H9 (cell line): ENCODE data around the gene ATAD2B. TPM values are rescaled to one million over a fixed set of nuclear protein-coding genes. Genes with fewer than 3 reads are reported as not detected.

Source experiments
- DNase-seq: peaks from one replicate; pipeline ENCODE4 v3.0.0-alpha.2; 2017
- H2AFZ ChIP-seq: one replicate; pipeline ENCODE4 v1.6.1; 2013; ENCODE audit warnings: mild to moderate bottlenecking, low read length, control low read depth, moderate library complexity
- H2AK5ac ChIP-seq: 2 replicates; pipeline ENCODE4 v1.6.1; 2013; ENCODE audit warnings: low read length, control low read depth, mixed read lengths; ENCODE audit not compliant: insufficient read length
- H2BK120ac ChIP-seq: one replicate; pipeline ENCODE4 v1.6.1; 2013; ENCODE audit warnings: low read depth, mild to moderate bottlenecking, low read length, control low read depth, inconsistent platforms; ENCODE audit not compliant: poor library complexity, severe bottlenecking
- H2BK12ac ChIP-seq: 2 replicates; pipeline ENCODE4 v1.6.1; 2013; ENCODE audit warnings: low read length, control low read depth, mixed read lengths, low read depth; ENCODE audit not compliant: insufficient read length
- H2BK15ac ChIP-seq: 2 replicates; pipeline ENCODE4 v1.6.1; 2013; ENCODE audit warnings: low read depth, low read length, control low read depth
- H2BK20ac ChIP-seq: one replicate; pipeline ENCODE4 v1.6.1; 2013; ENCODE audit warnings: low read depth, mild to moderate bottlenecking, low read length, control low read depth, inconsistent platforms; ENCODE audit not compliant: poor library complexity, severe bottlenecking
- H2BK5ac ChIP-seq: 2 replicates; pipeline ENCODE4 v1.6.1; 2013; ENCODE audit warnings: low read length, control low read depth, mixed read lengths; ENCODE audit not compliant: insufficient read length
- H3K14ac ChIP-seq: 2 replicates; pipeline ENCODE4 v1.6.1; 2013; ENCODE audit warnings: low read length, control low read depth; ENCODE audit not compliant: insufficient read depth
- H3K18ac ChIP-seq: 2 replicates; pipeline ENCODE4 v1.6.1; 2013; ENCODE audit warnings: low read depth, mild to moderate bottlenecking, mixed read lengths, low read length, control low read depth; ENCODE audit not compliant: insufficient read length
- H3K23ac ChIP-seq: 2 replicates; pipeline ENCODE4 v1.6.1; 2013; ENCODE audit warnings: low read length, control low read depth, mixed read lengths, low read depth; ENCODE audit not compliant: insufficient read length
- H3K23me2 ChIP-seq: 2 replicates; pipeline ENCODE4 v1.6.1; 2013; ENCODE audit warnings: low read depth, mild to moderate bottlenecking, mixed read lengths, low read length, control low read depth; ENCODE audit not compliant: insufficient read length, poor library complexity, severe bottlenecking
- H3K27ac ChIP-seq: 2 replicates; pipeline ENCODE4 v1.5.1; 2013; ENCODE audit warnings: low read length, control low read depth, mixed read lengths, low read depth; ENCODE audit not compliant: insufficient read length
- H3K27me3 ChIP-seq: 2 replicates; pipeline ENCODE4 v1.6.1; 2013; ENCODE audit warnings: low read length, control low read depth, inconsistent platforms; ENCODE audit not compliant: insufficient read depth
- H3K4ac ChIP-seq: 2 replicates; pipeline ENCODE4 v1.6.1; 2013; ENCODE audit warnings: low read depth, mild to moderate bottlenecking, control low read depth, inconsistent platforms, low read length, moderate library complexity
- H3K4me1 ChIP-seq: 2 replicates; pipeline ENCODE4 v1.6.1; 2013; ENCODE audit warnings: low read length, control low read depth, inconsistent platforms; ENCODE audit not compliant: insufficient read depth
- H3K4me2 ChIP-seq: 2 replicates; pipeline ENCODE4 v1.6.1; 2013; ENCODE audit warnings: low read length, control low read depth, mixed read lengths; ENCODE audit not compliant: insufficient read length, insufficient read depth
- H3K56ac ChIP-seq: 2 replicates; pipeline ENCODE4 v1.6.1; 2013; ENCODE audit warnings: low read depth, mild to moderate bottlenecking, mixed read lengths, low read length, control low read depth; ENCODE audit not compliant: insufficient read length
- H3K79me1 ChIP-seq: 2 replicates; pipeline ENCODE4 v1.6.1; 2013; ENCODE audit warnings: low read depth, mild to moderate bottlenecking, moderate library complexity, low read length, control low read depth, inconsistent platforms; ENCODE audit not compliant: insufficient read depth, poor library complexity, severe bottlenecking
- H3K79me2 ChIP-seq: 2 replicates; pipeline ENCODE4 v1.6.1; 2013; ENCODE audit warnings: low read length, control low read depth, inconsistent platforms; ENCODE audit not compliant: insufficient read depth
- H3K9ac ChIP-seq: 2 replicates; pipeline ENCODE4 v1.6.1; 2013; ENCODE audit warnings: low read length, control low read depth, mixed read lengths; ENCODE audit not compliant: insufficient read length; ENCODE audit errors: extremely low read depth
- H3K9me3 ChIP-seq: one replicate; pipeline ENCODE4 v1.6.1; 2013; ENCODE audit warnings: low read depth, low read length, inconsistent platforms; ENCODE audit not compliant: control insufficient read depth
- H3T11ph ChIP-seq: one replicate; pipeline ENCODE4 v1.6.1; 2013; ENCODE audit warnings: mild to moderate bottlenecking, low read length, control low read depth, inconsistent platforms
- H4K20me1 ChIP-seq: one replicate; pipeline ENCODE4 v1.6.1; 2013; ENCODE audit not compliant: control insufficient read depth, insufficient read length, insufficient read depth
- H4K5ac ChIP-seq: 2 replicates; pipeline ENCODE4 v1.6.1; 2013; ENCODE audit warnings: low read depth, mild to moderate bottlenecking, mixed read lengths, low read length, control low read depth; ENCODE audit not compliant: insufficient read length
- H4K8ac ChIP-seq: replicated peaks from 2 replicates; pipeline ENCODE4 v1.6.1; 2013; ENCODE audit warnings: low read length, control low read depth, mixed read lengths, low read depth; ENCODE audit not compliant: insufficient read length
- H4K91ac ChIP-seq: 2 replicates; pipeline ENCODE4 v1.6.1; 2013; ENCODE audit warnings: low read depth, mild to moderate bottlenecking, moderate library complexity, mixed read lengths, low read length, control low read depth; ENCODE audit not compliant: insufficient read length
- H3K27ac Mint-ChIP-seq, 3 experiments: 2 replicates in 2 of 3; 3 replicates in 1 of 3; pipeline ENCODE4 v1.8.0; 2020 to 2021; ENCODE audit warnings: mixed read lengths in 3 of 3, mild to moderate bottlenecking in 1 of 3, moderate library complexity in 1 of 3
- H3K27me3 Mint-ChIP-seq: 2 replicates; pipeline ENCODE4 v1.8.0; 2021; ENCODE audit warnings: low read depth, mild to moderate bottlenecking, moderate library complexity, mixed read lengths
- H3K36me3 Mint-ChIP-seq, 3 experiments: 2 replicates in 2 of 3; 3 replicates in 1 of 3; pipeline ENCODE4 v1.8.0; 2020 to 2021; ENCODE audit warnings: low read depth in 3 of 3, mixed read lengths in 3 of 3; ENCODE audit not compliant: insufficient read depth in 1 of 3
- H3K4me1 Mint-ChIP-seq, 2 experiments: 2 replicates each; pipeline ENCODE4 v1.8.0; 2020; ENCODE audit warnings: mixed read lengths in 2 of 2
- H3K4me3 Mint-ChIP-seq, 2 experiments: 2 replicates in 1 of 2; 3 replicates in 1 of 2; pipeline ENCODE4 v1.8.0; 2020 to 2021; ENCODE audit warnings: mild to moderate bottlenecking in 2 of 2, mixed read lengths in 2 of 2, moderate library complexity in 1 of 2
- H3K9me3 Mint-ChIP-seq, 2 experiments: 2 replicates in 1 of 2; 3 replicates in 1 of 2; pipeline ENCODE4 v1.8.0; 2020; ENCODE audit warnings: mild to moderate bottlenecking in 2 of 2, mixed read lengths in 2 of 2, moderate library complexity in 1 of 2
- CTCF ChIP-seq: fragments of 200-600 bp; sonication (generic); conservative IDR thresholded peaks from 3 replicates; pipeline ENCODE4 v1.8.0; 2021; ENCODE audit warnings: antibody characterized with exemption, mild to moderate bottlenecking
- WGBS: extraction: QIAGEN DNeasy Blood & Tissue Kit; methylation state at CpG from one replicate; pipeline ENCODE4 v1.1.7; 2013; ENCODE audit warnings: missing lambda C conversion rate, low lambda C conversion rate, mixed read lengths; ENCODE audit not compliant: insufficient read length; ENCODE audit errors: extremely low coverage; 5-methylcytosine and 5-hydroxymethylcytosine counted together
- total RNA-seq: library from RNA; stranded (reverse); gene quantifications from 2 replicates; pipeline ENCODE4 v1.2.1, GENCODE V29; 2021

The ATAD2B gene
- total RNA-seq, 1 experiment from 2014 or later = 21.4 TPM

GRCh38 chr2:23943666-23944065, 16.7 kb upstream of the ATAD2B start:
- Histone ChIP-seq H2AFZ (no peak overlapping the region), H4K8ac (no peak overlapping the region), H2BK120ac (no peak overlapping the region), H4K5ac (no peak overlapping the region), H2BK5ac (no peak overlapping the region), H3K4me1 (no peaks in the 10 kb centered on the region), H3K79me1 (no peaks in the 10 kb centered on the region), H3K9ac (no peak overlapping the region), H2AK5ac (no peak overlapping the region), H2BK15ac (no peak overlapping the region), H3K4ac (no peak overlapping the region), H3K14ac (no peak overlapping the region), H3K56ac (no peak overlapping the region), H3K9me3 (no peaks in the 10 kb centered on the region), H3T11ph (no peak overlapping the region), H4K91ac (no peak overlapping the region), H2BK12ac (no peak overlapping the region), H3K4me2 (no peak overlapping the region), H3K23me2 (no peaks in the 10 kb centered on the region), H3K23ac (no peak overlapping the region), H3K27ac (no peak overlapping the region), H3K18ac (no peak overlapping the region), H2BK20ac (no peak overlapping the region), H4K20me1 (no peaks in the 10 kb centered on the region), H3K27me3 (no peaks in the 10 kb centered on the region), H3K79me2 (peaks cover 2% of the 10 kb centered on the region; the same call in 1 of the 2 replicates)
- no CpG with 5 or more reads among the region's 11 CpGs for WGBS
- no peak overlapping the region for H3K4me3 Mint-ChIP-seq
- no peak overlapping the region for H3K27ac Mint-ChIP-seq
- no peak for TF ChIP-seq CTCF
- no peak for DNase-seq
- H3K27me3 Mint-ChIP-seq = peaks cover 2% of the 10 kb centered on the region; the same call in 1 of the 2 replicates
- H3K4me1 Mint-ChIP-seq = peaks cover 33 to 40% of the 10 kb centered on the region in 2 experiments
- H3K9me3 Mint-ChIP-seq = no peaks in the 10 kb centered on the region
- H3K36me3 Mint-ChIP-seq = peaks cover 6 to 19% (median 13%) of the 10 kb centered on the region in 3 experiments; a peak in 6 of 7 replicates
